Neural cell (in vitro differentiated cells): Measurements from ENCODE around the gene NOTCH3. TPM values are rescaled to one million over a fixed set of nuclear protein-coding genes. Genes with fewer than 3 reads are reported as not detected.

Experiments
- H2AFZ ChIP-seq: fragments of 200-600, 300-800 bp; sonication (generic), shearing (Covaris generic); 2 replicates; pipeline ENCODE4 v1.6.0; 2014; ENCODE audit warnings: low read depth, mild to moderate bottlenecking, antibody characterized with exemption, low read length, moderate library complexity
- H3F3A ChIP-seq: fragments of 200-600 bp; shearing (Covaris generic); 2 replicates; pipeline ENCODE4 v1.6.1; 2016; ENCODE audit warnings: mild to moderate bottlenecking, moderate library complexity, mixed read lengths, antibody characterized with exemption, low read length; ENCODE audit not compliant: insufficient read depth, poor library complexity, severe bottlenecking
- H3K27ac ChIP-seq: fragments of 200-600, 300-800 bp; sonication (generic), shearing (Covaris generic); 2 replicates; pipeline ENCODE4 v1.5.1; 2014; ENCODE audit warnings: mild to moderate bottlenecking, low read length, moderate library complexity
- H3K27me3 ChIP-seq: fragments of 300-800, 200-600 bp; sonication (generic), shearing (Covaris generic); 2 replicates; pipeline ENCODE4 v1.6.0; 2014; ENCODE audit warnings: mild to moderate bottlenecking, low read depth, low read length, moderate library complexity; ENCODE audit not compliant: insufficient read depth
- H3K36me3 ChIP-seq: fragments of 300-800, 200-600 bp; sonication (generic), shearing (Covaris generic); 2 replicates; pipeline ENCODE4 v1.5.1; 2014; ENCODE audit warnings: mild to moderate bottlenecking, antibody characterized with exemption, low read length, moderate library complexity; ENCODE audit not compliant: insufficient read depth
- H3K4me2 ChIP-seq: fragments of 300-800, 200-600 bp; sonication (generic), shearing (Covaris generic); 2 replicates; pipeline ENCODE4 v1.6.0; 2014; ENCODE audit warnings: mild to moderate bottlenecking, low read length
- H3K4me3 ChIP-seq: fragments of 300-800, 200-600 bp; sonication (generic), shearing (Covaris generic); 2 replicates; pipeline ENCODE4 v1.5.1; 2014; ENCODE audit warnings: mild to moderate bottlenecking, low read length, moderate library complexity
- H3K79me2 ChIP-seq: fragments of 200-600 bp; shearing (Covaris generic); replicated peaks from 2 replicates; pipeline ENCODE4 v1.6.0; 2014; ENCODE audit warnings: mild to moderate bottlenecking, low read length, moderate library complexity; ENCODE audit not compliant: insufficient read depth
- H3K9ac ChIP-seq: fragments of 300-800, 200-600 bp; sonication (generic), shearing (Covaris generic); 2 replicates; pipeline ENCODE4 v1.6.1; 2016; ENCODE audit warnings: mild to moderate bottlenecking, low read length, mixed read lengths
- H3K9me2 ChIP-seq: fragments of 200-600 bp; shearing (Covaris generic); 2 replicates; pipeline ENCODE4 v1.6.1; 2016; ENCODE audit warnings: mild to moderate bottlenecking, low read length, mixed read lengths; ENCODE audit not compliant: insufficient read depth
- H3K9me3 ChIP-seq: fragments of 200-600, 300-800 bp; sonication (generic), shearing (Covaris generic); 2 replicates; pipeline ENCODE4 v1.6.1; 2016; ENCODE audit warnings: mild to moderate bottlenecking, mixed run types, low read length, moderate library complexity, mixed read lengths
- H4K20me1 ChIP-seq: fragments of 200-600 bp; shearing (Covaris generic); 2 replicates; pipeline ENCODE4 v1.6.1; 2016; ENCODE audit warnings: mild to moderate bottlenecking, mixed run types; ENCODE audit not compliant: insufficient read depth
- EP300 ChIP-seq: fragments of 450-650 bp; conservative IDR thresholded peaks from 2 replicates; pipeline ENCODE4 v1.6.1; 2014; ENCODE audit warnings: antibody characterized with exemption, mild to moderate bottlenecking, moderate library complexity; ENCODE audit not compliant: poor library complexity, severe bottlenecking
- EZH2 ChIP-seq: fragments of 200-600, 300-800 bp; shearing (Covaris generic), sonication (generic); IDR thresholded peaks from 2 replicates; pipeline ENCODE4 v1.6.1; 2014; ENCODE audit warnings: antibody characterized with exemption, low read length, borderline replicate concordance, mild to moderate bottlenecking; ENCODE audit not compliant: insufficient read depth, poor library complexity, severe bottlenecking
- MXI1 ChIP-seq: fragments of 450-650 bp; conservative IDR thresholded peaks from 2 replicates; pipeline ENCODE4 v1.6.1; 2014; ENCODE audit warnings: antibody characterized with exemption, mild to moderate bottlenecking; ENCODE audit not compliant: poor library complexity, severe bottlenecking
- POLR2AphosphoS5 ChIP-seq: IDR thresholded peaks from 2 replicates; pipeline ENCODE4 v1.6.1; 2012
- RAD21 ChIP-seq: fragments of 450-650 bp; conservative IDR thresholded peaks from 2 replicates; pipeline ENCODE4 v1.6.1; 2014; ENCODE audit warnings: antibody characterized with exemption, mild to moderate bottlenecking, moderate library complexity
- SMC3 ChIP-seq: fragments of 450-650 bp; conservative IDR thresholded peaks from 2 replicates; pipeline ENCODE4 v1.6.1; 2014; ENCODE audit warnings: antibody characterized with exemption, mild to moderate bottlenecking, moderate library complexity; ENCODE audit not compliant: poor library complexity
- TAF1 ChIP-seq: IDR thresholded peaks from 2 replicates; pipeline ENCODE4 v1.6.1; 2012; ENCODE audit warnings: low read depth
- polyA plus RNA-seq: library from polyadenylated mRNA; depleted of rRNA; stranded (reverse); fragments of >200 nt; gene quantifications from 2 replicates; pipeline ENCODE4 v1.2.3, GENCODE V29; 2014
- TF ChIP-seq, protein P1 (sequence below): IDR thresholded peaks from 2 replicates; pipeline ENCODE4 v1.6.1; 2012; ENCODE audit warnings: borderline replicate concordance
- TF ChIP-seq, protein P2 (sequence below): fragments of 450-650 bp; IDR thresholded peaks from 2 replicates; pipeline ENCODE4 v1.5.1; 2014; ENCODE audit warnings: antibody characterized with exemption, mild to moderate bottlenecking, moderate library complexity; ENCODE audit not compliant: poor library complexity, severe bottlenecking

Gene NOTCH3
- polyA plus RNA-seq, 1 donor from 2014 or later = 0.21 TPM

DNA sequence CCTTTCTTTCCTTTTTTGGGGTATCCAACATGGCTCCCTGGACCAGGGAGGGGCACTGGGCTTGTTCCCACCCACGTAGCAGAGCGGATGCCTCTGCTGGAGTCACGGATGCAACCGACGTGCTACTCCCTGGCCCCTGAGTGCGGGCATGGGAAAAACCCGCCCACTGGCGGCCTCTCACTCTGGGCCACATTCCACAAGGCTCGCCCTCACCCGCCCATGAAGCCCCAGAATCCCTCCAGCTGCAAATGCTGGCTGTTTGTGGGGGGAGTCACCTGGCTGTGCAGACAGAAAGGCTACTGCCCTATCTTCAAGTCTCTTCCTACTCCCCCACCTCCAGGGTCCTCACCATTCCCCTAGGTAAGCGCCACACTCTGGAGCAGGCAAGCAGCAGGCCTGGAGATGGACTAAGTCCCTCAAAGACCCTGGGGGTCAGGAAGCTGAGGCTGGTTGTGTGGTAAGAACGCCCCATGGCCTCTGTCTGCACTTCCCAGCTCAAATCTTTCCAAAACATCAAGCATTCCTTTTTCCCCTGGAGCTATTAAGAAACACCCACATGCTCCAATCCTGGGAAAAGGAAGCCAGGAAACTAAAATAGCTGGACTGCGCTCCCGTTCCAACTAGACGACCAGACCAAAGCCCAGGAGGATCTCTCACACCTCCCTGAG lies 49.3 kb upstream of the NOTCH3 start:
- H3K9me2 ChIP-seq = no peaks in the 10 kb centered on the region
- H3K36me3 ChIP-seq = peaks cover 4% of the 10 kb centered on the region
- no peaks in the 10 kb centered on the region for H3K9me3 ChIP-seq
- H3K79me2 ChIP-seq = no peaks in the 10 kb centered on the region
- H3K4me2 ChIP-seq = no peak overlapping the region
- no peak for TF ChIP-seq TAF1
- no peak for TF ChIP-seq EP300
- no peak for TF ChIP-seq RAD21
- TF ChIP-seq POLR2AphosphoS5 = no peak
- no peak for TF ChIP-seq MXI1
- TF ChIP-seq, protein P1, sequence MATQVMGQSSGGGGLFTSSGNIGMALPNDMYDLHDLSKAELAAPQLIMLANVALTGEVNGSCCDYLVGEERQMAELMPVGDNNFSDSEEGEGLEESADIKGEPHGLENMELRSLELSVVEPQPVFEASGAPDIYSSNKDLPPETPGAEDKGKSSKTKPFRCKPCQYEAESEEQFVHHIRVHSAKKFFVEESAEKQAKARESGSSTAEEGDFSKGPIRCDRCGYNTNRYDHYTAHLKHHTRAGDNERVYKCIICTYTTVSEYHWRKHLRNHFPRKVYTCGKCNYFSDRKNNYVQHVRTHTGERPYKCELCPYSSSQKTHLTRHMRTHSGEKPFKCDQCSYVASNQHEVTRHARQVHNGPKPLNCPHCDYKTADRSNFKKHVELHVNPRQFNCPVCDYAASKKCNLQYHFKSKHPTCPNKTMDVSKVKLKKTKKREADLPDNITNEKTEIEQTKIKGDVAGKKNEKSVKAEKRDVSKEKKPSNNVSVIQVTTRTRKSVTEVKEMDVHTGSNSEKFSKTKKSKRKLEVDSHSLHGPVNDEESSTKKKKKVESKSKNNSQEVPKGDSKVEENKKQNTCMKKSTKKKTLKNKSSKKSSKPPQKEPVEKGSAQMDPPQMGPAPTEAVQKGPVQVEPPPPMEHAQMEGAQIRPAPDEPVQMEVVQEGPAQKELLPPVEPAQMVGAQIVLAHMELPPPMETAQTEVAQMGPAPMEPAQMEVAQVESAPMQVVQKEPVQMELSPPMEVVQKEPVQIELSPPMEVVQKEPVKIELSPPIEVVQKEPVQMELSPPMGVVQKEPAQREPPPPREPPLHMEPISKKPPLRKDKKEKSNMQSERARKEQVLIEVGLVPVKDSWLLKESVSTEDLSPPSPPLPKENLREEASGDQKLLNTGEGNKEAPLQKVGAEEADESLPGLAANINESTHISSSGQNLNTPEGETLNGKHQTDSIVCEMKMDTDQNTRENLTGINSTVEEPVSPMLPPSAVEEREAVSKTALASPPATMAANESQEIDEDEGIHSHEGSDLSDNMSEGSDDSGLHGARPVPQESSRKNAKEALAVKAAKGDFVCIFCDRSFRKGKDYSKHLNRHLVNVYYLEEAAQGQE = no peak
- TF ChIP-seq, protein P2, sequence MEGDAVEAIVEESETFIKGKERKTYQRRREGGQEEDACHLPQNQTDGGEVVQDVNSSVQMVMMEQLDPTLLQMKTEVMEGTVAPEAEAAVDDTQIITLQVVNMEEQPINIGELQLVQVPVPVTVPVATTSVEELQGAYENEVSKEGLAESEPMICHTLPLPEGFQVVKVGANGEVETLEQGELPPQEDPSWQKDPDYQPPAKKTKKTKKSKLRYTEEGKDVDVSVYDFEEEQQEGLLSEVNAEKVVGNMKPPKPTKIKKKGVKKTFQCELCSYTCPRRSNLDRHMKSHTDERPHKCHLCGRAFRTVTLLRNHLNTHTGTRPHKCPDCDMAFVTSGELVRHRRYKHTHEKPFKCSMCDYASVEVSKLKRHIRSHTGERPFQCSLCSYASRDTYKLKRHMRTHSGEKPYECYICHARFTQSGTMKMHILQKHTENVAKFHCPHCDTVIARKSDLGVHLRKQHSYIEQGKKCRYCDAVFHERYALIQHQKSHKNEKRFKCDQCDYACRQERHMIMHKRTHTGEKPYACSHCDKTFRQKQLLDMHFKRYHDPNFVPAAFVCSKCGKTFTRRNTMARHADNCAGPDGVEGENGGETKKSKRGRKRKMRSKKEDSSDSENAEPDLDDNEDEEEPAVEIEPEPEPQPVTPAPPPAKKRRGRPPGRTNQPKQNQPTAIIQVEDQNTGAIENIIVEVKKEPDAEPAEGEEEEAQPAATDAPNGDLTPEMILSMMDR = no peak
- TF ChIP-seq SMC3 = no peak
- TF ChIP-seq EZH2 = no peak
- H4K20me1 ChIP-seq = no peaks in the 10 kb centered on the region
- H3K9ac ChIP-seq = no peak overlapping the region
- no peak overlapping the region for H2AFZ ChIP-seq
- H3K4me3 ChIP-seq = no peak overlapping the region
- no peak overlapping the region for H3K27ac ChIP-seq
- no peaks in the 10 kb centered on the region for H3K27me3 ChIP-seq
- no peaks in the 10 kb centered on the region for H3F3A ChIP-seq

DNA sequence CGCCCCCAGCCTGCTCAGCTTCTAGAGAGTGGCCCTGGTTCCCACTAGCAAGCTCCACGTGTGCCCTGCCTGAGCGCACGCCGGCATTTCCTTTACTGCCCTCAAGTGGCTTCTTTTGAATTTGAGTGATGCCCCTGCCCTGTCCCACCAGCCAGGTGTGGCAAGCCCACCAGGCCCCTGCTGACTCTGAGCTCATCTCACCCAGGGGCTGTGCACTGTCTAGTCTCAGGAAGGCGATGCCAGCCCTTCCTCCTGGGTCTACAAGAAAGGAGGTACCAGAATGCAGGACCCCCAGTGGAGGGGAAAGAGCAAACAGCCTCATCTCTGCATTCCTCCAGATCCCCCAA lies 48.7 kb upstream of the NOTCH3 start:
- H3K27ac ChIP-seq = no peak overlapping the region
- no peaks in the 10 kb centered on the region for H3K27me3 ChIP-seq
- H3F3A ChIP-seq = no peaks in the 10 kb centered on the region
- no peak overlapping the region for H2AFZ ChIP-seq
- TF ChIP-seq POLR2AphosphoS5 (no peak), EZH2 (no peak), MXI1 (no peak), RAD21 (no peak), TAF1 (no peak), EP300 (no peak), SMC3 (no peak)
- TF ChIP-seq, protein P1 = no peak
- TF ChIP-seq, protein P2 = no peak
- H4K20me1 ChIP-seq = no peaks in the 10 kb centered on the region
- H3K9me2 ChIP-seq = no peaks in the 10 kb centered on the region
- peaks cover 4% of the 10 kb centered on the region for H3K36me3 ChIP-seq
- no peak overlapping the region for H3K4me2 ChIP-seq
- H3K9me3 ChIP-seq = no peaks in the 10 kb centered on the region
- H3K9ac ChIP-seq = no peak overlapping the region
- H3K4me3 ChIP-seq = no peak overlapping the region
- H3K79me2 ChIP-seq = no peaks in the 10 kb centered on the region
